CD4-positive, alpha-beta T cell treated with Interleukin-4 for 1 hour (primary cell): ENCODE results near the gene PRXL2A.
"Not testable (repeated sequence)": the region's sequence is repeated elsewhere in the genome, so short reads cannot be mapped to it uniquely, and the experiment has no call there.

ENCODE experiments used
- DNase-seq, 2 donors: peaks; one replicate each; pipeline ENCODE4 v3.0.0-alpha.2; 2020 to 2022

The PRXL2A gene

DNA sequence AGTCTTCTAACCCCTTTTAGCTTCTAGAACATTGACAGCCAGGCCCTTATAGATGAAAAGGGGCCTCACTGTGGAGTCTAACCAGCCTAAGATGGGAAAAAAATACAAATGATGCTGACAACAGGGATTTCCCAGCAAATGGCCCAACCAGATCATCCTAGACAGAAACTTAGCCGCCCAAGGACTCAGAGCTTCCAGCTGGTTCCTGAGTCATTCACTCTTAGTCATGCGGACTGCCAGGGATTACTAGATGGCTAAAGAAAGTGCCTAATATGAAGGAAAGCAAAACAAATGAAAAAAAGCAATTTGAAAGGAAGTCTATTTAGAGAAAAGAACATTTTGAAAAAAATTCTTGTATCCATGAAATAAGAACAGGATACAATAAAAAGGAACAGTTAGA lies 69.5 kb downstream of the PRXL2A start:
- DNase-seq, result no peak

DNA sequence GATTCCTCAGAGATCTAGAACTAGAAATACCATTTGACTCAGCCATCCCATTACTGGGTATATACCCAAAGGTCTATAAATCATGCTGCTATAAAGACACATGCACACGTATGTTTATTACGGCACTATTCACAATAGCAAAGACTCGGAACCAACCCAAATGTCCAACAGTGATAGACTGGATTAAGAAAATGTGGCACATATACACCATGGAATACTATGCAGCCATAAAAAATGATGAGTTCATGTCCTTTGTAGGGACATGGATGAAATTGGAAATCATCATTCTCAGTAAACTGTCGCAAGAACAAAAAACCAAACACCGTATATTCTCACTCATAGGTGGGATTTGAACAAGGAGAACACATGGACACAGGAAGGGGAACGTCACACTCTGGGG lies 72.0 kb downstream of the PRXL2A start:
- DNase-seq, result not testable (repeated sequence)

DNA sequence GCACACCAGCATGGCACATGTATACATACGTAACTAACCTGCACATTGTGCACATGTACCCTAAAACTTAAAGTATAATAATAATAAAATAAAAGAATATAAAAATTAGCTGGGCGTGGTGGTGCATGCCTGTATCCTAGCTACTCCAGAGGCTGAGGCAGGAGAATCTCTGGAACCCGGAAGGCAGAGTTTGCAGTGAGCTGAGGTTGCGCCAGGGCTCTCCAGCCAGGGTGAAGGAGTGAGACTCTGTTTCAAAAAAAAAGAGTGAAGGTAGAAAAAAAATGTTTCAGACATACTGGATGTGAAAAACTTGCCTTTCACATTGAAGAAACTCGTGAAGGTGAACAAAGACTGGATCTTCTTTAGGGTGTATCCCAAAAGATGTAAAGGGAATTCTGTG lies 72.5 kb downstream of the PRXL2A start:
- DNase-seq, result no peak

DNA sequence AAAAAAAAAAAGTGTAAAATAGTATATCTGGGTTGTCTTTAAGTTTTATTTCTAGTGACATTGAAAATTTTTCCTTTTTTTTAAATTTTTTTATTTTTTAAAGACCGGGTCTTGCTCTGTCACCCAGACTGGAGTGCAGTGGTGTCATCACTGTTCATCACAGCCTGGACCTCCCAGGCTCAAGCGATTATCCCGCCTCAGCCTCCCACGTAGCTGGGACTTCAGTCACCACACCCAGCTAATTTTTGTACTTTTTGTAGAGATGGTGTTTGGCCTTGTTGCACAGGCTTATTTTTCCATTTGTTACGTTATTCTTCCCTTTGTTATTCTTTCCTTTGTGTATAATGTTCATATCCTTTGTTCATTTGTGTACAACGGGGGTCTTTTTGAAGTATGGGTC lies 75.9 kb downstream of the PRXL2A start:
- DNase-seq, result no peak

DNA sequence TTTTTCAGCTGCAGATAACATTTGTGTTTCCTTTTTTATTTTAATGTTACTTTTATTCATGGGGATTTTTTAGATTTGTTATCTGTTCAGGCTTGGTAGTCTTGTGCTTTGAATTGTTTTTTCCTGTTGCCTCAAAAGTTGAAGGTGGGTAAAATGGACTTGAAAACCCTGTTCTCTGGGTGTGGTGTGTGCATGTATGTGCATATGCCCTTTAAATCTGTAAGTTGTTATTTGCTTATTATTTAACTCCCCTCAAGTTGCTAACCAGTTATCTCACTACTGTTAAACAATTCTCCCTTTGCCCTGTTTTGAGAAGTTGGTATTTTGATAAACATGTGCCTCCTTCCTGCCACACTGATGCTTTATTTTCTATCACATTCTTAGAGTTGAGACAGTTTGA lies 76.3 kb downstream of the PRXL2A start:
- DNase-seq, result peak in 1 of 2 donors; percentile 22

GRCh38 chr10:80485076-80485945 lies 77.0 kb downstream of the PRXL2A start:
- no peak for DNase-seq

DNA sequence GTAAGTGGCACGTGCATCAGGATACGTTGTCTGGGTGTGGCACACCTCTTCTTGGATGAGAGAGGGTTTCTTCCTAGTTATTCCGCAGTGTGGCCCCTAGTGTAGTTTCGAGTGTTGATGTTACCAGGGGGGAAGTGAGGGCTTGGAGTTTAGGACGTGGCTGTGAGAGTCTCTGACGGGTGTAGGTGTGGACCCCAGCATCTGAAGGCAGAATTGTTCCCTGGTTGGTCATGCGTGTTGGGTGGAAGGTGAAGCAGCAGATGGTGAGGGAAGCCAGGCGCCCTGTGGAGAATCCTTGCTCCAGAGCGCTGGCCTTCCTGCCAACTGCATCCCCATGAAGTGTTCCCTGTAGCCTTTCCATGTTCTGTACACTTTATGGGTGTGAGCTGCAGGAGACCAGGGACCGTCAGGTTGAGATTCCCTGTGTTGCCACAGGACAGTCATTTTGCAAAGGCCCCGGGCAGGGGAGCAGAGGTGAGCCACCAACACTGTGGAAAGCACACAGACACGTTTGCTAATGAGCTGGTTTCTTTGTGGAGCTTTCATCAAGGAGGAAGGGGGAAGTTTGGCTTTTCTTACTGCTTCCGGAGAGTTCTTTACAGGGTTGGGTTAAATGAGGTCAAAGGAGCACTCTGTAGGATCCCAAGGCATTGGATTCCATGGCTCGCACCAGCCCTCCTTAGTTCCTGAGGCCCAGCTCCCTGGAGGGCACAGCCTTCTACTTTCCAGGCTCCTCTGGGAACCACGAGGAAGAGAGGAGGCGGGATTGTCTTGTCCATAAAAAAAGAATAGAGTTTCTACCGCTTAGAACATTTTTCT lies 77.8 kb downstream of the PRXL2A start:
- DNase-seq, result peak in 1 of 2 donors; percentile 43
